Stimulated activated CD4-positive, alpha-beta T cell treated with anti-CD3 and anti-CD28 coated beads, TNF-alpha, amount 100 ng/mL, for 48 hours (primary cell): ENCODE data around the gene CNBD2.
"Not testable (repeated sequence)": the region's sequence is repeated elsewhere in the genome, so short reads cannot be mapped to it uniquely, and the experiment has no call there.

Source experiments
- DNase-seq, 3 donors: peaks; one replicate each; pipeline ENCODE4 v3.0.0-alpha.2; 2020; ENCODE audit warnings: low read depth in 3 of 3

Gene CNBD2

DNA sequence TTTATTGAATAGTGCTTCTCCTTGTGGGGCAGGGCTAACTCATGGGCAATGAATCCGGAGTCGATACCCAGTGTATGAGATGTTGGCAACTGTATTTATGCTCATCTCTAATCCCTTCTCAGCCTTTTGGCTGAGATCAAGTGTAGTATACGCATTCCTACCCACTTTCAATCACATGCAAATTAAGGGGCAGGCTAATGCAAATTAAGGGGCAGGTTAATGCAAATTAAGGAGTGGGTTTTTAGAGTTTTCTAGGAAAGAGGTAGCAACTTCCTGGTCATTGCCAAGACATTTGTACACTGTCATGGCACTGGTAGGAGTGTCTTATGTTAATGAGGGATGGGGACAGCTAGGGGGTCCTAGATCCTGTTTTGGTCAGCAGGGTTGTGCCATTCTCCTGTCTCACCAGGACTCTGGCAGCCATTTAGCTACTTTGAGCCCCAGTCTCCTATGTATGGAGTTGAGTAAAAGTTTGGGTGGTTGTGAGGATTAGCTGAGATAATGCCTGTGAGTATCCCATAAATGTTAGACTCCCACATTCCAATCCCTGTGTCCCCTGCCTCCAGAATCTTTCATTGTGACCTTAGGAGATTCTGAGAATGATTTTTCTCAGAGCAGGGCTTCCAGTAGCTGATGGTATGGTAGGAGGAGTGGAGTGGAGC is at the start of gene CNBD2:
Gene CNBD2, plus strand, starts transcription at position 612 of the 662 bp plus-strand sequence. CDS start 173 bp downstream, outside the sequence.
- DNase-seq: no peak

DNA sequence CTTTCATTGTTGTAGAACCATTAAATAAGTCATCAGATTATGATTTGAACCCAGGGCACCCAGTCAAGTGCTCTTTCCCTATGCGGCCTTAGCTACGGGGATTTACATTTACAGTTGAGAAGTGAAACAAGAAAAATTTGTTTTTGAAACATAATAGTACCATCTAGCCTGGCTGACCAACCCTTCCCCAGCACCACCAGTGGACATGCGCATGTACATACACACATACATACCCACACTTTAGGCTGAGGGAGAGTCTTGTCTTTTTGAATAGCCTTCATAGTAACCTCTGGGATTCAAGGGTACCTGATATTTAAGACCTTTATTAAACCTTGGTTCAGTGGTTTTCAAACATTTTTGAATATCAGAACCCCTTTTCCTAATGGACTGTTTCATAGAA is 47.9 kb upstream of the CNBD2 start:
- DNase-seq: no peak

DNA sequence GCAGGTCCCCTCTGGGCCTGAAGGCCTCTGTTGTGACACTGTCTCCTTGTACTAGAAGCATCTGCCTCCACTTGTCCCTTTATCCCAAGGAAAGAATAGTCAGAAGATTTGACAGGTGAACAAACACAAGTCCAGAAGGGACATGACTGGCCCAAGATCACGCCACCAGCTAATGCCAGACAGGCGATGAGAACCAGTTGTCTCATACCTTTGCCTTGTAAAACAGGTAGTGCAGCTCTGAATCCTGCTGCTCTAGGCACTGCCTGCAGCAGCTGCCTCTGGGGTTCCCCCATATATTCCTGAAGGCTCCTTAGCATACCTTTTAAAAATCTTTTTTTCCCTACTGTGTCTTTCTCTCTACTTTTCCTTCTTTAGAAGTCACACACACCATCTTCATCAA is 39.1 kb upstream of the CNBD2 start:
- no peak for DNase-seq

- DNase-seq: no peak
Observed at GRCh38 chr20:35934050-35934449, 34.3 kb upstream of the CNBD2 start.

DNA sequence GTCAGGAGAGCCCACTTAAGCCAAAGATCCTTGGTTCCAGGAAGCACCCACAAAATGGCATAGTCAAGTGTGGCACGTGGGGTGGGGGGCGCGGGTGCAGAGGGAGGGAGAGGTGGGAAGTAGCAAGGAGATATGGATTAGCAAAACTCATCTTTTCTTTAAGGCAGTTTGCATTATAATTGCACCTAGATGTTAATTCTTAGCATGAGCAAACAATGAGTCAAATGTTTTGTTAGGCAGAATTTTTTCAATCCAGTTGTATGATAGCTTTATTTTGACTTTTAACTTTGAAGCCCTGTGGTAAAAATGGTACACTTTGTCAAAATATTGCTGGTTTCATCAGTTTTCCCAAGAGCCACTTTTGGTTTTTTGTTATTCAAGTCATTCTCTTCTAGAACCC is 29.1 kb upstream of the CNBD2 start:
- DNase-seq: no peak

- no peak for DNase-seq
Observed at GRCh38 chr20:35941620-35942019, 26.8 kb upstream of the CNBD2 start.

- DNase-seq: no peak
Observed at GRCh38 chr20:35942243-35942642, 26.1 kb upstream of the CNBD2 start.

GRCh38 chr20:35947489-35947888 is 20.9 kb upstream of the CNBD2 start:
- peak in 1 of 3 donors; percentile 17 for DNase-seq

- no peak for DNase-seq
Observed at GRCh38 chr20:35947907-35948306, 20.5 kb upstream of the CNBD2 start.

DNA sequence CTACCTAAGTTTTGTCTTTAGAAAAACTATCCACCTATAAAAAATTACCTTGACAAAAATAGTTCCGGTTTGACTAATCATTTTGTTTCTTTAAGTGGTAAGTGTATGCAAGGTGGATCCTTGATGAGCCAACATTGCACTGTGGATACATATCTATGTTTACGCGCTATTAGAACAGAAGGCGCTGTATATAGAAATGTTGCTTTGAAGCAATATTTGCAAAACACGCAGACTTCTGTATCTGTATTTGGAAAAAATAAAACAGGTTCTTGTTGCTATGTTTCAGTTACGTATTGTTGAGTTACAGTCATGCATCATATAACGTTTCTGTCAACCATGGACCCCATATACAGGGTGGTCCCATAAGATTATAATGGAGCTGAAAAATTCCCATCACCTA is 18.3 kb upstream of the CNBD2 start:
- DNase-seq: no peak

DNA sequence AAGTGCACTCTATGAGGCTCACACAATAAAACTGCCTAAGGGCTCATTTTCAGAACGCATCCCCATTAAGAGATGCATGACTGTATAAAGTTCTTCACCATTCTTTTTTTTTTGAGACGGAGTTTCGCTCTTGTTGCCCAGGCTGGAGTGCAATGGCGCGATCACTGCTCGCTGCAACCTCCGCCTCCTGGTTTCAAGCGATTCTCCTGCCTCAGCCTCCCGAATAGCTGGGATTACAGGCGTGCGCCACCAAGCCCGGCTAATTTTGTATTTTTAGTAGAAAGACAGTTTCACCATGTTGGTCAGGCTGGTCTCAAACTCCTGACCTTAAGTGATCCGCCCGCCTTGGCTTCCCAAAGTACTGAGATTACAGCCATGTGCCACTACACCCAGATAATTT is 16.3 kb upstream of the CNBD2 start:
- DNase-seq: not testable (repeated sequence)

GRCh38 chr20:35952480-35953386 is 15.7 kb upstream of the CNBD2 start:
- no peak for DNase-seq

DNA sequence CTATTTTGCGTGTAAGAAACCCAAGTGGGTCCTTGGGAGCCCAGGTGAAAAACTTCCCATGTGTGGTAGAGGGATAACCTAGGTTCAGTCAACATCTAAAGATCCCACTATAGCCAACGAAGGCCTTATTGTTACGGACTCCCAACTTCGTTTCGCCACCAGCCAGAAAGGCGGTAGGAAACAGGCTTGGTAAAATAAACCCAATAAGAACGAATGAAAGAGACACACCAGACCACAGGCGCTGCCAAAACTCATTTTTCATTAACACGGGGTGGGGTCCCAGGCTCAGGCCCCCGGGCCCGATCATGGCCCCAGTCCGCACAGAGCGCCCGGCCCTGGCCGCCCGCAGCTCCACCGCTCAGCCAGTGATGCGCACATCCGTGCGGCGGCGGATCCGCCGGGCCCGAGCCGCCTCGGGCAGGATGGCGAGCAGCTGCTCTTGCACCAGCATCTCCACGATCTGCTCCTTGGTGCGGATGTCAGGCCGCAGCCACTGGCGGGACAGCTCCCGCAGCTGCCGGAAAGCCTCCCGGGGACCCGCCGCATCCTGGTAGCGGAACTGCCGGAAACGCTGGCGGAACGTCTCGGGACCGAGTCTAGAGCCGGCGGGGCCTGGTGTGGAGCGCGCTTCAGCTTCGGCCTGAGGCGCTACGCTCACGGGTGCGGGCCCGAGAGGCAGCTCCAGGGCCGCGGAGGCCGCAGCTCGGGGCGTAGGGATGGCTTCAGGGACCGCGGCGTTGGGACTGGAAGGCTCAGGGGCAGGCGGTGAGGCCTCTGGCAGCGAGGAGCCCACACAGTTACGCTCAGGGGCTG is 14.8 kb upstream of the CNBD2 start:
- DNase-seq: peak; percentile 25 to 47 (median 41)

GRCh38 chr20:35954200-35954906 is 14.0 kb upstream of the CNBD2 start, which contains the start of gene SCAND1:
Gene SCAND1, minus strand, starts transcription at chr20:35954502. Its CDS starts 218 bp downstream, at chr20:35954284.
- DNase-seq: peak; percentile 93 to 98 (median 93)

DNA sequence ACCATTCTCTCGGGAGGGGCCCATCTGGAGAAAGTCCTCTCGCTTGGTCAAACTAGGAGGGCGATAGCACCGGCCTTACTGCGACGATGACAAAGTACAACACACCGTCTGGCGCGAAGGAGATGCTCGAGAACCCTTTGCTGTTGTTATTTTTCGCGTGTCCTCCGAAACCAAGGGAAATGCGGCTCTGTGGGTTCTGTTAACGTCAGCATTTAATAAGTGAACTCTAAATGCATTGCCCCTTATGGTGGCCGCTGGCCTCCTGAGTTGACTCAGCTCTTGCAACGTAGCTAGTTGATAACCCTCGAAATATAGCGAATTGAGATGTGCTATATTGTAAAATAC is 13.5 kb upstream of the CNBD2 start:
- peak in 2 of 3 donors; percentile 3 to 8 for DNase-seq

- no peak for DNase-seq
Observed at GRCh38 chr20:35956616-35957015, 11.8 kb upstream of the CNBD2 start.

GRCh38 chr20:35959291-35959690 is 9.1 kb upstream of the CNBD2 start:
- not testable (repeated sequence) for DNase-seq

DNA sequence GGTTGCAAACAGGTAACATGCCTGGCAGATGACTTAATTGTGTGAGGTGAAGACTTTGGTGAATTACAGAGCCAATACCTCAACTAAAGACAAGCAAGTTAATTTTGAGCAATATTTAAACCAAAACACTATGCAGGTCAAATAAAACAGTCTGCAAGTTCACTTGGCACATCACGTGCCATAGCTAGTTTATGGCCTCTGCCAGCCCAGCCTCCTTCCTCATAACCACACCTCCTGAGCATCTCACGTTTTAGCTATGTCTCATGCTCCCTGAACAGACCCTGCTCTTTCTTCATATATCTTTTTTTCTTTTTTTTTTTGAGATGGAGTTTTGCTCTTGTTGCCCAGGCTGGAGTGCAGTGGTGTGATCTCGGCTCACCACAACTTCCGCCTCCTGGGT is 4.5 kb upstream of the CNBD2 start:
- DNase-seq: no peak

DNA sequence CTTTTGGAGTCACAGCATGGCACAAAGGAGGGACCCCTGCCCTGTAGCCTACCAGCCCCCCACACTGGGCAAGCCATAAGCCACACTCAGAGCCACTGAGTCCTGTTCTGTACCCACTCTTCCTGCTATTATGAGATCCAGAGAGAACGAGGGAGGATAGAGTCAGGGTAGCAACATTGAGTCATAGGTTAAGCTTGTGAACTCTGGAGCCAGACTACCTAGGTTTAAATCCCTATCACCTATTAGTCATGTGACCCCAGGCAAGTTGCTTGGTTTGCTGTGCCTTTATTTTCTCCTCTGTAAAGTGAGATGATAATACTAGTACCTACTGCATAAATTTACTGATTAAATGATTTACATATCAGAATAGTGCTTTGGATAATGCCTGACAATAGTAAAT is 540 bp downstream of the CNBD2 start:
- DNase-seq: no peak

DNA sequence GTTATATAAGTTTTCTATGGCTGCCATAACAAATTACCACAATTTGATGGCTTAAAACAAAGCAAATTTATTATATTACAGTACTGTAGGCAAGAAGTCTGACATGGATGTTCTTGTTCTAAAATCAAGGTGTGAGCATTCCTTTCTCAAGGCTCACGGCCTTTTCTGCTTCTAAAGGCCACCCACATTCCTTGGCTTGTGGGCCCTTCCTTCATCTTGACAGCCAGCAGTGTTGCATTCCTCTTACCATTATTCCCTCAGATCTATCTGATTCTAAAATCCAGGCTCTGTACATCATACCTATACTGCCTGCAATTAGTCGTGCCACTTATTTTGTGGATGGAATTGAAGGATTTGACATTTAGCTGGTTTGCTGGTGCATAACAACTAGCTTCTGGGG is 3.6 kb downstream of the CNBD2 start:
- no peak for DNase-seq

GRCh38 chr20:35972462-35972861 is 4.1 kb downstream of the CNBD2 start:
- no peak for DNase-seq

GRCh38 chr20:35974256-35974655 is 5.9 kb downstream of the CNBD2 start:
- DNase-seq: no peak
